Erythroblast (primary cell): ENCODE data around the gene THSD7A.

Experiments used
- GATA1 ChIP-seq: IDR thresholded peaks from 2 replicates; pipeline ENCODE4 v1.6.1; 2011; ENCODE audit warnings: low read depth, mild to moderate bottlenecking, control low read depth, low read length, moderate library complexity
- POLR2A ChIP-seq: IDR thresholded peaks from 2 replicates; pipeline ENCODE4 v1.6.1; 2011; ENCODE audit warnings: mild to moderate bottlenecking, low read length

DNA sequence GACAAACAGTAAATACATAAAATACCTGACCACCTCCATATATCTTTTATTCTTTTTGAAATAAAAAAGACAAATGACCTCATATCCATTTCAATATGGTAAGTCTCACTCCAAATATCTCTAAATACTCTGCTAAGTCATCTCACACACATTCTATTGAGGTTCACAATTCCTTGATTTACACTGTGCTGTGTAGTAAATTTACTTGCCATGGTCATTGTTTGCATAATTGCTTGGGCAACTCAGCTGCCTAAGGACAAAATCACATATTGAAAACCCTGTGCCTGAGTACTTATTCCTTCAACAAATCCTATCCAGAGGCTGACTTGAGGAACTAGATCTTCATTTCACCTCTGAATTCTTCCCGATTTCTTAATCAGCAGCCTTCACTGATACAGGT is 176.4 kb downstream of the THSD7A start:
- no peak for TF ChIP-seq POLR2A
- no peak for TF ChIP-seq GATA1
